Spleen (tissue), 7 donors: Measurements from ENCODE around the gene LSM14A.

ENCODE experiments used
- POLR2A ChIP-seq, 3 donors: fragments of 450-650 bp; IDR thresholded peaks; one replicate each; pipeline ENCODE4 v1.5.1; 2017; ENCODE audit warnings: antibody characterized with exemption in 3 of 3, mild to moderate bottlenecking in 1 of 3
- POLR2AphosphoS5 ChIP-seq, 3 donors: sonication (generic); formaldehyde crosslinking; IDR thresholded peaks; one replicate each; pipeline ENCODE4 v1.5.1; 2017; ENCODE audit warnings: antibody characterized with exemption in 3 of 3
- TF ChIP-seq, protein P1 (sequence below), 11 experiments: fragments of 200-600 bp in 7 of 11; fragments of 450-650 bp in 4 of 11; sonication (generic) in 4 of 11; IDR thresholded peaks in 8 of 11; conservative IDR thresholded peaks in 3 of 11; 1 replicate in 7 of 11; 2 replicates in 4 of 11; pipeline versions ENCODE4 v1.4.0 to v1.8.0; 2016 to 2021; ENCODE audit warnings: antibody characterized with exemption in 11 of 11, inconsistent platforms in 4 of 11, mild to moderate bottlenecking in 1 of 11
- donor health status: DM: no; HTN: no; CAD: no; lungs with moderate emphysema.
- donor health status: DM: no; HTN: no; CAD: no.
- donor health status: DM: no; HTN: no; CAD: no.

DNA sequence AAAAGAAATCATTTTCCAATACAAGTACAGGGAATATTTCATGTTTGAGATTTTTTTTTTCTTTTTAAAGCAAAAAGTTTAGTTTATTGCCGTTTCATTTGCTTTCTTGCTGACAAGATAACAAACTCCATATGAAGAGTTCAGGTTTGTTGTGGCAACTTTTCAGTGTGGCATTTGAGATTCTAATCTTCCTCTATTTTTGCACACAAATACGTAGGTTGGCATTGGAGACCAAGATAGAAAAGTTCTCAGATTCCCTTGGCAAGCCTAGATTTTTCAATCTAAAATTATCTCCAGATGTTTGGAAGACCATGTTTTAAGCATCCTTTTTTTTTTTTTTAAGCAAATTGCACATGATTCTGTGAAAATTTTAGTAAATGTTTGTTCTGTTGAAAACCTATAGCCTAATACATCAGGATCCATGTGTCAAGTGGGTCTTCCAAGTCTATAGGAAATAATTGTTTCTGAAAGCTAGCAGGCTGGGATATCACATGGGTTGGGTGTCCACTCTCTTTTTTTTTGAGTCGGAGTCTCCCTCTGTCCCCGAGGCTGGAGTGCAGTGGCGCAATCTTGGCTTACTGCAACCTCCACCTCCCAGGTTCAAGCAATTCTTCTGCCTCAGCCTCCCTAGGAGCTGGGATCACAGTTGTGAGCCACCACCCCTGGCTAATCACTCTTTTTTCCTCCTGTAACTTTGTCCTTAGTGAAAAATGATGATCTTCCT is 84.7 kb downstream of the LSM14A start:
- TF ChIP-seq, protein P1, sequence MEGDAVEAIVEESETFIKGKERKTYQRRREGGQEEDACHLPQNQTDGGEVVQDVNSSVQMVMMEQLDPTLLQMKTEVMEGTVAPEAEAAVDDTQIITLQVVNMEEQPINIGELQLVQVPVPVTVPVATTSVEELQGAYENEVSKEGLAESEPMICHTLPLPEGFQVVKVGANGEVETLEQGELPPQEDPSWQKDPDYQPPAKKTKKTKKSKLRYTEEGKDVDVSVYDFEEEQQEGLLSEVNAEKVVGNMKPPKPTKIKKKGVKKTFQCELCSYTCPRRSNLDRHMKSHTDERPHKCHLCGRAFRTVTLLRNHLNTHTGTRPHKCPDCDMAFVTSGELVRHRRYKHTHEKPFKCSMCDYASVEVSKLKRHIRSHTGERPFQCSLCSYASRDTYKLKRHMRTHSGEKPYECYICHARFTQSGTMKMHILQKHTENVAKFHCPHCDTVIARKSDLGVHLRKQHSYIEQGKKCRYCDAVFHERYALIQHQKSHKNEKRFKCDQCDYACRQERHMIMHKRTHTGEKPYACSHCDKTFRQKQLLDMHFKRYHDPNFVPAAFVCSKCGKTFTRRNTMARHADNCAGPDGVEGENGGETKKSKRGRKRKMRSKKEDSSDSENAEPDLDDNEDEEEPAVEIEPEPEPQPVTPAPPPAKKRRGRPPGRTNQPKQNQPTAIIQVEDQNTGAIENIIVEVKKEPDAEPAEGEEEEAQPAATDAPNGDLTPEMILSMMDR (IDR thresholded peaks at IDR 0.05 in 8 of 11, conservative IDR thresholded peaks at IDR 0.05 in 3 of 11), result no peak
- no peak for TF ChIP-seq POLR2A (IDR thresholded peaks at IDR 0.05)
- TF ChIP-seq POLR2AphosphoS5 (IDR thresholded peaks at IDR 0.05), result no peak
